Prostate gland (tissue), 2 donors: Measurements from ENCODE around the gene YTHDF1. TPM values are rescaled to one million over a fixed set of nuclear protein-coding genes. Genes with fewer than 3 reads are reported as not detected.

Source experiments
- DNase-seq: peaks from one replicate; pipeline ENCODE4 v3.0.0-alpha.2; 2019; ENCODE audit warnings: low spot score
- H3K27ac ChIP-seq, 2 donors: fragments of 200-600 bp; sonication (generic); 2 replicates each; pipeline ENCODE4 v1.5.1; 2017 to 2019
- H3K27me3 ChIP-seq: fragments of 200-600 bp; sonication (generic); replicated peaks from 2 replicates; pipeline ENCODE4 v1.5.1; 2019; ENCODE audit not compliant: insufficient read depth
- H3K36me3 ChIP-seq, 2 donors: fragments of 200-600 bp; sonication (generic); 1 replicate in 1 of 2; 2 replicates in 1 of 2; pipeline versions ENCODE4 v1.5.1 to v1.8.1; 2017 to 2019
- H3K4me1 ChIP-seq: fragments of 200-600 bp; sonication (generic); replicated peaks from 2 replicates; pipeline ENCODE4 v1.5.1; 2019
- H3K4me3 ChIP-seq, 2 donors: fragments of 200-600 bp; sonication (generic); 2 replicates each; pipeline ENCODE4 v1.5.1; 2017 to 2019
- H3K9me3 ChIP-seq: fragments of 200-600 bp; sonication (generic); 2 replicates; pipeline ENCODE4 v1.5.1; 2017
- POLR2A ChIP-seq: fragments of 450-650 bp; IDR thresholded peaks from one replicate; pipeline ENCODE4 v1.6.1; 2016; ENCODE audit warnings: antibody characterized with exemption, mild to moderate bottlenecking
- POLR2AphosphoS5 ChIP-seq: sonication (generic); formaldehyde crosslinking; IDR thresholded peaks from one replicate; pipeline ENCODE4 v1.6.1; 2017; ENCODE audit warnings: antibody characterized with exemption
- WGBS: methylation state at CpG from one replicate; pipeline ENCODE4 v1.1.5; 2018; 5-methylcytosine and 5-hydroxymethylcytosine counted together
- intact Hi-C: fragments of 100-400 bp; cut with DNase I; formaldehyde crosslinking; loops from one replicate; pipeline ENCODE4 v1.14.2; 2022
- total RNA-seq, 2 donors: library from RNA; depleted of rRNA; stranded (reverse); fragments of >200 nt; gene quantifications; one replicate each; pipeline ENCODE4 v1.1.0, GENCODE V29; 2016
- TF ChIP-seq, protein P1 (sequence below), 4 experiments: fragments of 200-600 bp in 2 of 4; fragments of 450-650 bp in 2 of 4; sonication (generic) in 2 of 4; IDR thresholded peaks; 1 replicate in 3 of 4; 2 replicates in 1 of 4; pipeline ENCODE4 v1.5.1; 2016 to 2019; ENCODE audit warnings: antibody characterized with exemption in 4 of 4, mild to moderate bottlenecking in 2 of 4, moderate library complexity in 2 of 4

YTHDF1 gene
- total RNA-seq, 2 donors from 2014 or later, result 28.8 to 46.0 TPM

DNA sequence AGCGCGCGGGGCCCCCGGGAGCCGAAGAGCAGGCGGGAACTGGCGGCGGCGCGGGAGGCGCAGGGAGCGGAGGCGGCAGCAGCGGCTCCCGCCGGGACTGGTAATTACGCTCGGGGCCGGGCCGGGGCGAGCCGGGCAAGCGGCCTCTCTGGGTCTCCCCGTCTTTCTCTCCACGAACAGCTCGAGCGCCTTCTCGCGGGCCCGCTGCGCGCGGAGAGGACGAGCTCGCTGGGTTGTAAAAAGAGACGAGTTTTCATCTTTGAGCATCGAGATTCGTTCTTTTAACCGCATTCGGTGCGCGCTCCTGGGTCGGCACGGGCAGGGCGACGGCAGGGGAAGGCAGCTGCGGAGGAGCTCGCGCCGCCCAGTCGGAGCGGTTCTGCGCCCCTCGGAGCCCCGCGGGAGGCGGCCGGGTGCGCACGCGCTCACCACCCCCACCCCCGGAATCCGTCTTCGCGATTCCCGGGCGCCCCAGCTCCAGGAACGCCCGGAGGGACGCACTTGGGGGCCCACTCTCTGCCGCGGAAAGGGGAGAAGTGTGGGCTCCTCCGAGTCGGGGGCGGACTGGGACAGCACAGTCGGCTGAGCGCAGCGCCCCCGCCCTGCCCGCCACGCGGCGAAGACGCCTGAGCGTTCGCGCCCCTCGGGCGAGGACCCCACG, 38.0 kb downstream of the YTHDF1 start:
- WGBS, result under 1% methylated on average over 74 of the region's 90 CpGs
- Histone ChIP-seq H3K9me3 (no peaks in the 10 kb centered on the region), H3K4me1 (peaks cover 8% of the 10 kb centered on the region), H3K36me3 (no peaks in the 10 kb centered on the region), H3K27ac (no peak overlapping the region), H3K27me3 (peaks cover 82% of the 10 kb centered on the region), H3K4me3 (peak overlapping the region in 1 of 2 donors; percentile 7)
- DNase-seq, result no peak
- intact Hi-C loops, result loop anchor here (5.0 kb wide), 1 partner anchor 121 kb away; no protein-coding TSS in a partner anchor
- TF ChIP-seq, protein P1, sequence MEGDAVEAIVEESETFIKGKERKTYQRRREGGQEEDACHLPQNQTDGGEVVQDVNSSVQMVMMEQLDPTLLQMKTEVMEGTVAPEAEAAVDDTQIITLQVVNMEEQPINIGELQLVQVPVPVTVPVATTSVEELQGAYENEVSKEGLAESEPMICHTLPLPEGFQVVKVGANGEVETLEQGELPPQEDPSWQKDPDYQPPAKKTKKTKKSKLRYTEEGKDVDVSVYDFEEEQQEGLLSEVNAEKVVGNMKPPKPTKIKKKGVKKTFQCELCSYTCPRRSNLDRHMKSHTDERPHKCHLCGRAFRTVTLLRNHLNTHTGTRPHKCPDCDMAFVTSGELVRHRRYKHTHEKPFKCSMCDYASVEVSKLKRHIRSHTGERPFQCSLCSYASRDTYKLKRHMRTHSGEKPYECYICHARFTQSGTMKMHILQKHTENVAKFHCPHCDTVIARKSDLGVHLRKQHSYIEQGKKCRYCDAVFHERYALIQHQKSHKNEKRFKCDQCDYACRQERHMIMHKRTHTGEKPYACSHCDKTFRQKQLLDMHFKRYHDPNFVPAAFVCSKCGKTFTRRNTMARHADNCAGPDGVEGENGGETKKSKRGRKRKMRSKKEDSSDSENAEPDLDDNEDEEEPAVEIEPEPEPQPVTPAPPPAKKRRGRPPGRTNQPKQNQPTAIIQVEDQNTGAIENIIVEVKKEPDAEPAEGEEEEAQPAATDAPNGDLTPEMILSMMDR (IDR thresholded peaks at IDR 0.05), result no peak
- no peak for TF ChIP-seq POLR2A
- TF ChIP-seq POLR2AphosphoS5, result no peak

GRCh38 chr20:63177134-63177784, 38.7 kb downstream of the YTHDF1 start:
- Histone ChIP-seq H3K4me3 (no peak overlapping the region), H3K27me3 (peaks cover 88% of the 10 kb centered on the region), H3K36me3 (no peaks in the 10 kb centered on the region), H3K4me1 (peaks cover 8% of the 10 kb centered on the region), H3K9me3 (no peaks in the 10 kb centered on the region), H3K27ac (no peak overlapping the region)
- intact Hi-C loops, result loop anchor here (5.0 kb wide), 1 partner anchor 120 kb away; no protein-coding TSS in a partner anchor
- DNase-seq, result no peak
- 2% methylated on average over 35 of the region's 96 CpGs for WGBS
- TF ChIP-seq POLR2AphosphoS5 (no peak), POLR2A (no peak)
- TF ChIP-seq, protein P1 (IDR thresholded peaks at IDR 0.05), result no peak

GRCh38 chr20:63176427-63177133, 39.4 kb downstream of the YTHDF1 start:
- H3K27ac ChIP-seq, result no peak overlapping the region
- intact Hi-C loops, result loop anchor here (5.0 kb wide), 1 partner anchor 119 kb away; no protein-coding TSS in a partner anchor
- peaks cover 84% of the 10 kb centered on the region for H3K27me3 ChIP-seq

DNA sequence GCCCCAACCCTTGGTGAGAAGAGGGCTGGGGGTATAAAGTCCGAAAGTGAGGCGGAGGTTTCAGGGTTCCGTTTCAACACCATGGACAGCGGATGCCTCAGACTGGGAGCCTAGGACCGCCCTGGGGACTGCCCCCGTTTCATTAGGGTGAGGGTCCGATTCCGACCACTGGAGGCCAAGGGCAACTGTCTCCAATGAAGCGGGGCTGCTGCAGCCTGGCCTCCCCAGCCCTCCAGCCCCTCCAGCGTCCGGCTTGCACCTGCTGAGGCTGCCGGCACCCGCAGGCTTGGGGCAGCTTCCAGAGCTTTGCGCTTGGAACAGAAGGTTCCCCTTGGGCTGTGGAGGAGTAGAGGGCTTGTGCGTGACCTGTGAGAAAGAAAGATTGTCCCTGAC, 39.9 kb downstream of the YTHDF1 start:
- no peaks in the 10 kb centered on the region for H3K9me3 ChIP-seq
- H3K27me3 ChIP-seq, result peaks cover 84% of the 10 kb centered on the region
- no peak overlapping the region for H3K27ac ChIP-seq
- intact Hi-C loops, result loop anchor here (5.0 kb wide), 1 partner anchor 119 kb away; no protein-coding TSS in a partner anchor
- H3K4me3 ChIP-seq, result no peak overlapping the region
- WGBS, result 2% methylated on average over 15 of the region's 15 CpGs
- no peaks in the 10 kb centered on the region for H3K36me3 ChIP-seq
- DNase-seq, result no peak
- H3K4me1 ChIP-seq, result peaks cover 8% of the 10 kb centered on the region
- TF ChIP-seq POLR2AphosphoS5, result no peak
- TF ChIP-seq, protein P1 (IDR thresholded peaks at IDR 0.05), result no peak
- no peak for TF ChIP-seq POLR2A

More at GRCh38 chr20:63176427-63177133, 39.4 kb downstream of the YTHDF1 start:
- Histone ChIP-seq H3K4me3 (no peak overlapping the region), H3K9me3 (no peaks in the 10 kb centered on the region), H3K4me1 (peaks cover 8% of the 10 kb centered on the region), H3K36me3 (no peaks in the 10 kb centered on the region)
- no peak for DNase-seq
- WGBS, result 3% methylated on average over 44 of the region's 49 CpGs
- TF ChIP-seq, protein P1 (IDR thresholded peaks at IDR 0.05), result no peak
- TF ChIP-seq POLR2A, result no peak
- TF ChIP-seq POLR2AphosphoS5, result no peak
